CD4-positive, alpha-beta T cell treated with Interleukin-21 for 1 hour (primary cell): ENCODE measurements around the gene ODAD3.
A peak's percentile ranks its signal among the peaks of the same experiment; 100 is the strongest.
"Not testable (repeated sequence)": the region's sequence is repeated elsewhere in the genome, so short reads cannot be mapped to it uniquely, and the experiment has no call there.

ENCODE experiments used
- DNase-seq: peaks from one replicate; pipeline ENCODE4 v3.0.0-alpha.2; 2020

Gene ODAD3

GRCh38 chr19:11458912-11459311 lies 24.0 kb upstream of the ODAD3 start:
- not testable (repeated sequence) for DNase-seq

- DNase-seq, result no peak
These were observed 23.4 kb upstream of the ODAD3 start for GRCh38 chr19:11458236-11458900.

GRCh38 chr19:11457831-11458230 lies 22.9 kb upstream of the ODAD3 start:
- no peak for DNase-seq

GRCh38 chr19:11457115-11457514 lies 22.2 kb upstream of the ODAD3 start:
- no peak for DNase-seq

- no peak for DNase-seq
These were observed 21.7 kb upstream of the ODAD3 start for GRCh38 chr19:11456659-11457058.

GRCh38 chr19:11455233-11455554 lies 20.3 kb upstream of the ODAD3 start:
- DNase-seq, result not testable (repeated sequence)

- DNase-seq, result peak; percentile 23
These were observed 18.8 kb upstream of the ODAD3 start for GRCh38 chr19:11453468-11454341.

GRCh38 chr19:11452620-11453310 lies 17.8 kb upstream of the ODAD3 start:
- no peak for DNase-seq

GRCh38 chr19:11451871-11452619 lies 17.1 kb upstream of the ODAD3 start:
- no peak for DNase-seq

GRCh38 chr19:11451327-11451870 lies 16.5 kb upstream of the ODAD3 start:
- no peak for DNase-seq

- DNase-seq, result no peak
These were observed 15.8 kb upstream of the ODAD3 start for GRCh38 chr19:11450570-11451326.

- DNase-seq, result no peak
These were observed 14.1 kb upstream of the ODAD3 start for GRCh38 chr19:11448923-11449554.

- no peak for DNase-seq
These were observed 13.5 kb upstream of the ODAD3 start for GRCh38 chr19:11448410-11448809.

GRCh38 chr19:11447347-11448262 lies 12.7 kb upstream of the ODAD3 start:
- no peak for DNase-seq

GRCh38 chr19:11446652-11447301 lies 11.9 kb upstream of the ODAD3 start:
- DNase-seq, result peak; percentile 40

GRCh38 chr19:11446271-11446651 lies 11.3 kb upstream of the ODAD3 start:
- no peak for DNase-seq

GRCh38 chr19:11445141-11445540 lies 10.2 kb upstream of the ODAD3 start:
- DNase-seq, result no peak

- no peak for DNase-seq
These were observed 9.1 kb upstream of the ODAD3 start for GRCh38 chr19:11444059-11444458.

GRCh38 chr19:11437955-11438354 lies 3.0 kb upstream of the ODAD3 start:
- DNase-seq, result no peak

- no peak for DNase-seq
These were observed 952 bp upstream of the ODAD3 start for GRCh38 chr19:11435833-11436313.
